Inflammatory macrophage treated with lipopolysaccharide for 4 hours (primary cell): ENCODE results near the gene CLINT1.

ENCODE experiments used
- DNase-seq: peaks from one replicate; pipeline ENCODE4 v3.0.0-alpha.2; 2020

CLINT1 gene

DNA sequence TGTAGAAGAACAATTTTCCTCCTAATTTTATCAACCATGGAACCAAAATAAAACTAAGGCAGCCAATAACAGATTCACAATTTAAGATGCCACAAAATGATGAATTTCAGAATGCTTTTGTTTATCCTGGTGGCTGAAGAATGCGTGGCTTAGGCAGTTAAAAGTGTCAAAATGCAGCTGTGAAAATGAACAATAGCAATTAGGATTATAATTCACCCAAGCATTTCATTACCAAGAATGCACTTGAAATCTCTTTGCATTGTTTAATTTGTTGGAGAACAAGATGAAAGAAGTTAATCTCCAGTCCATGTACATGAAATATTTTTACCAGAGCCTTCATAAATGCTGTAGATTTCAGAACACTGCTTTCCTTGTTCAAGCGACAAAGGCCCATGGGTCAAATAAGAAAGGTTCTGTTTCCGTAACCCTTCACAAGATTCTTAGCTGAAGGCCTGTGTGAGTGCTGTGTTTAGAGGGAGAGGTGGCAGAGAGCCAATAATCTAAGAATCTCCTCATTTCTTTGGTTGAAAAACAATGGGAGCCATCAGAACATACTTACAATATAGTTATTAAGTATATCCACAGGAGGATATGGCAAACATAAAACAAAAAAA lies 39.3 kb downstream of the CLINT1 start:
- no peak for DNase-seq

DNA sequence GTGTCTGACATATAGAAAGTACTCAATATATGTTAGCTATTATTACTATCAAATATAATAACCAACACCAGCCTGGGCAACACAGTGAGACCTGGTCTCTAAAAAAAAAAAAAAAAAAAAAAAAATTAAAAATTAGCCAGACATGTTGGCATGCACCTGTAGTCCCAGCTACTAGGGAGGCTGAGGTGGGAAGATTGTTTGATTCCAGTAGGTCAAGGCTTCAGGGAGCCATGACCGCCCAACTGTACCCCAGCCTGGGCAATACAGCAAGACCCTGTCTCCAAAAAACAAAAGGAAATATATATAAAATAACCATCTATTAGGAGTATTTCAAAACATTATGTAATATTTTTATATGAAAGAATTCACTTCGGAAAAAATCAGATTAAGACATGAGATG lies 40.6 kb downstream of the CLINT1 start:
- no peak for DNase-seq

DNA sequence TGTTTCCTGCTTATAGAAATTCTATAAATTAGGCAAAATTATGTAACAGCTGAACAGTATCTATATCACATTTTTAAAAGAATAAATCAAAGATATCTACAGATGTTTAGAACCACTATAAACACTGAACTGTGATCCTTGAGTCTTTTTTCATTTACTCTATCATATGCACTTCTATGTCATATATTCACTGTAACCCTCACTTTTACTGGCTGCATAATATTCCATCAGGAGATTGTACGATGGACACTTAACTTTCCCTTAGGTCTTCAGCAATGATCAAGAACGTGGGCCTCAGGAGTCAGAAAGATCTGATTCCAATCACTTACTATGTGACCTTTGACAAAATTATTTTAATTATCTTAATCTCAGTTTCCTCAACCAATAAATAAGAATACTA lies 41.0 kb downstream of the CLINT1 start:
- DNase-seq = no peak

DNA sequence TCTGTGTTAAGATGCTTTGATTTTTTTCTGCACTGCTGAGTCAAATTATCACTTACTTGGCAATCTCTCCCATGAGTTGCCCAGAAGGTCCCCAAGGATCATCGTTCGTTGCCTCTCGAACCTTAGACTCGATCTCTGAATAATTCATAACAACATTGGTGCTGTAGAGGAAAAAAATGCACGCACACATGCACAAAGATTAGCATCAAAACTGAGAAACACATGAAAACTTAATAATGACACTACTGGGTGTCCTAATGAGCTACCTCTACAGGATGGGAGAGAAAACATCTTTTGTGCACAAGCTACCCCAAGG lies 41.6 kb downstream of the CLINT1 start:
- no peak for DNase-seq

DNA sequence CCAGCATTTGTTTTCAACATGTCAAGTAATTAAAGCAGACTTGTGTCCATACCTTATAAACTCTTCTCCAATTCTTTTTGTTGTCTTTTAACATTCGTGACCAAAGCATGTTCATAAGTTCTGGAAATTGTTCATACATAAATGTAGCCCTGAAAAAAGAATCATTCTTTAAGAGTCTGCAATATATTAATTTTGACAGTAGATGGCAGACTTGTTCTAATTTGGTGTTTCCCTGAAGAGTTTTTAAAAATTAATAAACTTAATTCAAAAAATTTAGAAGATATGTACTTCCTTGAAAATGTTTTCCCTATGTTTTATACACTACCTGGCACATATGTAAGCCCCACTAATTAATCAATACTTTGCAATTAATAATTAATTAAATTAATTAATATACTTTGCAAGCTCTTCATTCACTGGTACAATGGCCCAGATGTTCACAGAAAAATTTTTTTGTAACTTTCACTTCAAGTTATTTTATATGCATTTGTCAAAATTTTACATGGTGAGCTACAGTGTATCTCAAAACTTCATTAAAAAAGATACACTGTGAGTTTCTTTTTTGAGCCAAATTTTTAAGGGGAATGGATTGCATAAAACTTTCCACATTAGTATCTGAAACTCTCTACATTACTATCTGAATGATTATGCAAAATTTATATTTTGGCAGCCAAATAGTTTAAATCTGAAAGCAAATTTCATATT lies 42.1 kb downstream of the CLINT1 start:
- DNase-seq = peak; percentile 17

DNA sequence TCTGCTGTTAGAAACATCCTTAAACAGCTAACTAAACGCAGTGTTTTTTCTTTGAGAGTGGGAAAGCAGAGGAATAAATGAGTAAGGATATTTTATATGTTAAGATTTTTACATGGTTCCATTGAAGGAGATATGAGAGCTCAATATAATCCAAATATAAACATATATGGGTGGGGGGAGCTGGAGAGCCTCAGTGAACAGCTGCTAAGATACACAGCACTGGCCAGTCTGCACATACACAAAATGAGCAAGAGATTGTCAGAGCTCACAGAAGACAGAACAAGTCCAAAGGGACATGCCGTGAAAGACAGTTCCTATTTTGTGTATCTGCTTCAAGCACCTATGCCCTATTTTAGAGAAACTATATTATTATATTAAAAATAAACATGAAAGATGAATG lies 46.9 kb downstream of the CLINT1 start:
- no peak for DNase-seq

DNA sequence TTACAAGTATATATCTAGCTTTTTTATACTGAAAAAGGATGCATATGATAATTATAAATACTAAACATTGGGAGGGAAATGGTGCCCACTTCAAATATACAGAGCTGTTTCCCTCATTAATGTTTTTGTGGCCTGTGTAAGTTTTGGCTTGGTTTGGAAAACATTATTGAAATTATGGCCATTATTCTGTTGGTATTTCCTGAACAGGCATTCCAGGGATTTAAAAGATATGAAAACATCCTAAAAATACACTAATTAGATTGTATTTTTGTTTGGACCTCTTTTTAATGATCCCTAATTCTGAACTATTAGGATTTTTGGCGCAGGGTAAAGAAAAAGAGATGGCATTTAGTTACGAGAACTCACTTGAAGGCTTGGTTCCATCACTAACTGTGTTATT lies 50.9 kb downstream of the CLINT1 start:
- DNase-seq = no peak

DNA sequence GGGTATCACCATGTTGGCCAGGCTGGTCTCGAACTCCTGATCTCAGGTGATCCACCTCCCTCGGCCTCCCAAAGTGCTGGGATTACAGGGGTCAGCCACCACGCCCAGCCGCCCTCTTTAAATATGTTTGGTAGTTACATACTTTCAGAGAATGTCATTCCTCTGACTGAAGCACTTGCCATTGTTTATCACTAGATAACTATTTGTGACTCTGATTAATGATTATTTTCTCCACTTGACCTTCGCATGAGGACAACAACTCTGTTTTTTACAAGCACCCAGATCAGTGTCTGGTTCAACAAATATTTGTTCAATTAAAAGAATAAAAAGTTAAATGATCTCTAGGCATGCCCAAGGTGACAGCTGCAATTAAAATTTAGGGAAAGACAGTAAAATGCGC lies 56.2 kb downstream of the CLINT1 start:
- no peak for DNase-seq

DNA sequence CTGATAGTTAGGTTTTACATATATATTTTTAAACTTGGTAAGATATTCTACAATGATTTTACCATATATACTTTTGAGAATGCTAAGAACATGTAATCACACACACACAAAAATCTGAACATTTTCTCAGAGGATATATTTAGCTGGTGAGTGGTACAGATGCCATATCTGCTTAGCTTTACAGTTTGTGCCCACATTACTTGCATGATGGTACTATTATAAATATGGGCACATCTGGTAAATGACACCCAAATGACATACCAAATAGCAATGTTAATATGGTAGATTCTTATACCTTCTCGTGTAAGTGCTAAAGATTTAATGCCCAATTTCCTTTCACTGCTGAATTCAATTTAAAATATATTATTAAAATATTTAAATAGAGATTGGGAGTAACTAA lies 58.8 kb downstream of the CLINT1 start:
- DNase-seq = no peak

DNA sequence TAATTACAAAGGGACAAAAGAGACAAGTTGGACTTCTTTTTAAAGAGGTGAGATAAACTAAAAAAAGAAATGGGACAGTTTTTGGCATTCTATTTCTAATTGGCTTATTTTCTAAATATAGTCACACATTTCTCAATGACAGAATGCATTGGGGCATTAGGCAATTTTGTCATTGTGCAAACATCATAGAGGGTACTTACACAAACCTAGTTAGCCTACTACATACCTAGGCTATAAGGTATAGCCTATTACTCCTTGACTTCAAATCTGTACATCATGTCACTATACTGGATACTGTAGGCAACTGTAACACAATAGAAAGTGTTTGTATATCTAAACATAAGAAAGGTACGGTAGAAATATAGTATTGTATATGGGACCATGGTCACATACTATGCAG lies 59.4 kb downstream of the CLINT1 start:
- peak; percentile 36 for DNase-seq

DNA sequence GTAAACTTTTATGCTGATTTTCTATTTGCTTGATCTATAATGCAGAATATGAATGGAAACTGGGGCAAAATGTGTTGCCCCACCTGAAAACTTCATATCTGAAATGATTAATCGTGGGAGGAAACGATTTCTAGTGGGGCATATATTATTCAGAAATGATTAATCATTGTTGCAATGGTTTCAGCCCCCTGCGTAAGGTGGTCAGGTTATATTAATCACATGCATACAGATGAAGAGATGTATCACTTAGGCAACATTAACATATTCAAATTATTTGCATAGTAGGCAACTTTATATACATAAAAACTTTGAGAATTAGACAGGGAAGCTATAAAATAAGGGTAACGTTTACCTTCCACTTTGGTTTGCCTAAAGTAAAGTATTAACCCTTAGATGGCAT lies 65.6 kb downstream of the CLINT1 start:
- DNase-seq = no peak

DNA sequence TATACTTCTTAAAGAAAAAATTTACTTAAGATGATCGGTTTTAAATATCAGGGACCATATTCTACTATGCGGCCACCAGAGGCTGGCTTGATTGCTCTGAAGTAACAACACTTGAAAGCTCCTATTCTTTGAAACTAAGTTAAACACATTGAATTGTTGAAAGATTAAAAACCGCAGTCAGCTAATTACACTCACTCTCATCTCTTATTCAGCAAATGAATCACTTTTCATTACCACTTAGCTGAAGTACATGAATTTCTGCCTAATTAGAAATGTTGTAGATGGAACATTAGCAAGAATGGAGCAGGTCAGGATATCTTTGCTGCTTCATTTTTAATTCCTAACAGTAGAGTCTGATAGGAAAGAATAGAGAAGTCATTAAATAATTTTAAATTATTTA lies 73.1 kb downstream of the CLINT1 start:
- no peak for DNase-seq

DNA sequence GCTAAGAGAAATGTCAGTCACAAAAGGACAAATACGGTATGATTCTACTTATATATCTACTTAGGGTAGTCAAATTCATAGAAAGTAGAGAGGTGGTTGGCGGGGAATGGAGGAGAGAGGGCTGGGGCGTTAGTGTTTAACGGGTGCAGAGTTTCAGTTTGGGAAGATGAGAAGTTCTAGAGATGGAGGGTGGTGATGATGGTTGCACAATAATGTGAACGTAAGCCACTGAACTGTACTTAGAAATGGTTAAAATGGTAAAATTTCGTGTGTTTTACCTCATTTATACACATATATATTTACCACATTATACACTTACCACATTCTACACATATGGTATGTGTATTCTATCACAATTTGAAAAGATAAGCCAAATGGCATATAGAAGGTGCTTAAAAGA lies 79.7 kb downstream of the CLINT1 start:
- DNase-seq = no peak

DNA sequence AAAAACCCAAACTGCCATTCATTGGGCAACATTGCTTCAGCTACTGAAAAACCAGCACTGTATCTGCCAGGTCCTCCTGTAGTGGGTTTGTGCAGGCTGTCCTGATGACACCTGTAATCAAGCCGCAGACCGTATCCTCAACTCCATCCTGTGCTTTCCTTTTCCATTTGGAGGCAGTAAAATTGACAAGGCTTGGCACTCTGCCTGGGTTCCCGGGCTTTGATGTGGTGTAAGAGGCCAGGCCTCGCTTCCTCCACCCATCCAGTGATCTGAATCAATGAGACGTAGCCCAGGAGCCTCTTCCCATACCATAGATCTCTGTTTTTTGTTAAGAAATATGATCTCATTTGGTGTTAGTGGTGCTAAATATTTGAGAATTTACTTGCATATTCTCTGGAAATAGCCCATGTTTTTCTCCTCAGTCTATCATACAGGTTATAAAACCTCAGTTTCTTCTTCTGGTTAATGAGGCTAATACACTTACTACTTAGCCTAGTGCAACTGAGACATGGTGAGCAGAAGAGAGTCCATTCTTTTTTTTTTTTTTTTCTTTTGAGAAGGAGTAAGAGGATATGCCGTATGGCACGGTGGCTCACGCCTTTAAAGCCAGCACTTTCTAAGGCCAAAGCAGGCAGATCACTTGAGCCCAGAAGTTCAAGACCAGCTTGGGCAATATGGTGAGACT lies 80.7 kb downstream of the CLINT1 start:
- DNase-seq = no peak

DNA sequence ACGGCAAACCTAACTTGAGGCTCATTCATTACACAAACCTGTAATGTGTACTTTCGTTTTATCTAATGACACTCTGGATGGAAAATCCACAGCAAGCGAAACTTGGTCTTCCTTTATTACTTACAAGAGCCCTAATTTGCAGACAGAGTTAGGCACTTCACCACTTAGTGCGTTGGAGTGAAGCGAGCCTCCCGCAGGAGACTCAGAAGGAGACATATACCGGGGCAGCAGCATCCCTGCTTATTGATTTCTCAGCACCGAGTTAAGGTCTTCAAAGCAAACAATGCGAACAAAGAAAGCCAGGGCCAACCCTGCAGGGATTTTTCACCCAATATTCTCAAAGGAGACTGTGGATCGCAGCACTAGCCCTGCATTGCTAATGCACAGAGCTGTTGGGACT lies 86.8 kb downstream of the CLINT1 start:
- no peak for DNase-seq

DNA sequence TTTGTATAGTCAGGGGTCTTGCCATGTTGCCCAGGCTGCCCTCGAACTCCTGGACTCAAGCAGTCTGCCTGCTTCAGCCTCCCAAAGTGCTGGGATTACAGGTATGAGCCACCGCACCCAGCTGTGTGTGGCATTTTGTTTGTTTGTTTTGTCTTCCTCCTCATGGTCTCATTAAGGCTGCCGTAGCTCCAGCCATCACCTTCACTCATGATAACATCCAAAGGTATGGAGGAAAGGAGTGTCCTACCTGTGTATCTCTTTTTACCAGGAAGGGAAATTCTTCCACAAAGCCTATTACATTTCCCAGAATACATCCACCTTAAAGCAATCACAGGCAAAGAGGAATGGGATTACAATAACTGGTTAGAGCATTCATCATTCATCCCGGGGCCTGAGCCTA lies 88.3 kb downstream of the CLINT1 start:
- DNase-seq = no peak

DNA sequence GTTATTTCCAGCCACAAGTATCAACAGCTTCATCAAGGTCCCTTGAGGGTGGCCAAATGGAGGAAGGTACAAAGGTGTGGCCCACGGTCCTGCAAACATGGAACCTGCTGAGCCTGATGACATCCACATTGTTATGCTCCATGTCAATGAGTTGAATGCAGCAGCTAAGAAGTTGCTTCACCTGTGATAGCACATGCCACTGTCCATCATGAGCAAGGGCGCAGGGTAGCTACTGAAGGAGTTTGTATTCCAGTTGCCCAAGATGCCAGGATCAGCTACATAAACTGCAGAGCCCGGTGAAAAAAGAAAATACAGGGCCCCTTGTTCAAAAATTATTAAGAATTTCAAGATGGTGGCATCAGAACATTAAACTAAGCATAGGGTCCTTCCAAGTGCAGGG lies 91.3 kb downstream of the CLINT1 start:
- DNase-seq = no peak

DNA sequence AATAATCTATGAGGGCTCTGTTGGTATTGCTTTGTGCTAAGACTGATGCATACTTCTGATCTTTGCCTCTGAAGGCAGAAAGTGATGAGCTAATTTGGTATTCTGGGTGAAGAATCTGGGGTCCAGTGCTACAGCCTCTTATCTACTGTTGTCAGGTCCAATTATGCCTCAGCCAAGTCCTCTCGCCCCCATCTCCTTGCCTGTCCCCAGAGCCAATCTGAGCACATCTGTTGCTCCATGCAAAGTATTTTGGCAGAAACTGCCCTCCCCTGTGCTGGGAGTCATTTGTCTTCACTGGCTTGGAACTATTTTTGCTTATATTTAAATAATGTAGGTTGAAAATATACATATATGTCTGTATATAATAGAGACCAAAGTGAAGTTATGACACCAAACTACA lies 92.0 kb downstream of the CLINT1 start:
- no peak for DNase-seq

DNA sequence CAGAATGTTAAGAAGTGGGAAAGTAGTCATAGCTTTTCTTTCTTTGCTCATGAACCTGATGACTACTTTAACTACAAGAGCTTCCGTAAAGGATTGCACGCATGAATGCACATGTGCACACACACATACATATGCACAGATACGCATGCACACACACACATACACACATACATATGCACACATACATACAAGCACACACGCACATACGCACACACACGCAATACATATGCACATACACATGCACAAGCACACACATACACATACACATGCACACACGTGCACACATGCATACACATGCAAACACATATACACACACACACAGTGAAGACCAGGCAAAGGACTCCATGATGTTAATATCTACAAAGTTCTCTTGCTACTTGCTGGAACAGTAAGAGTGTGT lies 92.5 kb downstream of the CLINT1 start:
- DNase-seq = no peak

DNA sequence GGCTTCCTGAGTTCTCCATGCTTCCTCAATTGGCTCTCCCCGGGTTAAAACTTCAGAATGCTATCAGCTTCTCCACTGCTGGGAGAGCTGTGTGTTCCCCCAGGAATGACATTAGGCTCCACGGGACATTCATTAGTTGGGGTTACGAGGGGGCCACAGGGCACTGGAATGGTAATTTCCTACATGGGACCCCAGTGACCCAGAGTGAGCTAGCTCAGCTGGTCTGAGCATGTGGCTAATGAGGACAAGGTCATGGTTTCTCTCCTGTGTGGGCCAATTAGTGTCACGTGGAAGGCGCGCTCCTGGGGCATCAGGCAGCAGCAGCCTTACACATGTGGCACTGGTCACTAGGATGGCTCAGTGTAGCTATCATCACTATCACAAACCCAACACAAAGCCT lies 94.4 kb downstream of the CLINT1 start:
- DNase-seq = no peak

DNA sequence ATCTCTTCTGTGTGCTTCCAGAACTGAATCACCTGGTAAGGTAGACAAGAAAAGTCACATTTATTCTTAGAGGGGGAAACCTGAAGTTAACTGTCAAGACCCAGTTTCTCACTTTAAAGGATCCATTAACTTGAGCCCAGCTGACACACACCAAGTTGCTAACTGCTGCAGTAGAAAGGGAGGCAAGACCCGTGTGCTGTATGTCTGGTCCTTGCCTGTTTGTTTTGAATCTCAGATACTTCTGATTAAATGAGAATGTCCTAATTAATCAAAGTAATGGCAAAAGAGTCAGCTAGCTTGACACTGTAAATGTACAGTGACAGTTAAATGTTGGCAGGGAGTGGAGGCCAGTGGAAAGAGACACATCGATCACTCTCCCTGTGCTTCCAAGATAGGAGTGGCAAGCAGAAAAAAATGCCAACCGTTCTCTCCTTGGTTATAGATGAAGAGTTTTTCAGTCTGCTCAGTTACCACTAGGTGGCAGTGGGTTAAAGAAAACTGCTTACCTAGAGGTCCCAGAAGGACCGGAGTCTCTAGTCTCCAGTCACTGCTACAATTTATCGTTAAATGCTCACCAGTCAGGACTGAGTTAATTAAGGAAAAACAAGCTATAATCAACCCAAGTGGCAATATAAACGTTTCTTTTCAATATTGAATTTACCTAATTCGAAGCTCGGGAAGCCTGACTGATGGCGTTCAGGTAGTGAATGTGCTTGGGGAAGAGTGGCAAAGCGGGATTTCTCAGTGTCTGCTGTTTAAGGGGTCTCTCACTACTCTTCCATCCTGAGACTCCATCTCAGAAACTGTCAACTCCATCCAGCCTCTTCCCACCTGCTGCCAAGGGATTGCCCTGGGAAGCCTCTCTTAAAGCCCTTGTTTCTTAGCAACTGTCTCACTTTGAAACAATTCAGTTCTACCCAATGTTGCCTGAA lies 97.0 kb downstream of the CLINT1 start:
- peak; percentile 62 for DNase-seq

DNA sequence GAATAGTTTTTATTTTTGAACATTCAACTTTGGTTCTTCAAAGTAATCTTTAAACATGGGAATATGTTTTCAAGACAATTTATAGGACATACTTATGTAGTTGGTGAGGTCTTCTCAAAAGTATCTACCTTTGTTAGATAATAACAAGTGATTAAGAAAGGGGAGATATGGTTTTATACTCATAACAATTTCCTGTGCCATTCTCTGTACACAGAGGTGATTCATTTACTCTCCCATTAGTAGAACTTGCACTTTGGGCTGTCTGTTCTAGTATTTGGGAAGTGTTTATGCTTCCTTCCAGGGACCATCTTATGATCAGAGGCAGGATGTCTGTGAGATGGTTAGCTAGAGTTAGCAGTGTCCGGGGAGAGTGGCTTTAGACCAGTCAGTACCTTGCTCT lies 100.2 kb downstream of the CLINT1 start:
- DNase-seq = no peak

DNA sequence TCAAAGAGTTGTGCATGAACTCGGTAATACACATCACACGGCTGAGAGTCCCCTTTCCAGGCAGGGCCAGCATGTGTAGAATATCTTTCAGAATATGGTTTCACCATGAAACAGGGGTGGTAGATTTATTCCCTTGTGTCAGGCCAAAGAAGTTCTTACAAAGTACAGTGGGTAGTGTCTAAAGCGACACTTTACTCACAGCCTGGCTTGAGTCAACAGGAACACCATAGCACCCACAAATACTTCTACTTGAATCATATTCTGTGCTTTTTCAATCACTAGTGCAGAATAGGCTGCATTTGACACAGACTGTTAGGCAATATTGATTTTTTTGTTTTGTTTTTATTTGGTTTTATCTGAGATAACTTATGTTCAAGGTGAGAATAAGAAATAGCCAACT lies 102.8 kb downstream of the CLINT1 start:
- DNase-seq = no peak

DNA sequence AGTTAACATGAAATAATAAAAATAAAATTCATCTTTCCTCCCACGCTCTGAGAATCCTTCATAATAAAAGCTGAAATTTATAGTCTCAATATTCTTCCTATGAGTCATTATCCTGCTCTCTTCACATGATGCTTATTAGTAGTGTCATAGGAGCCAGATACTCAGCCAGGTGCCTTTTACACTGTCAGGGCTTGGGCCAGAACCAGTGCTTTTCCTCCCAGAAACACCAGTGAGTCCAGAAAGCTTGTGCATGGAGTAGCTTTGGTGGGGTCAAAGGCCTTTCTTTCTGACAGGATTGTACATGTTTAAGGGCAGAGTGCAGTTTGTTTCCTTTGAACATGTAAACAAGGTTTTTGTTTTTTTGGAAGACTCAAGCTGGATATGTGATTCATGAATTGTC lies 108.6 kb downstream of the CLINT1 start:
- DNase-seq = no peak
